A673 (cell line): ENCODE measurements around the gene RNF187. TPM values are rescaled to one million over a fixed set of nuclear protein-coding genes. Genes with fewer than 3 reads are reported as not detected.

Experiments used
- BruUV-seq: library from RNA; stranded (reverse); fragments of 400-500 nt; replicated peaks from 2 replicates; lab custom pipeline; 2021; lab: Mats Ljungman, UMichigan
- CTCF ChIA-PET: fragments of 300-600 bp; sonication (Branson Sonifier 250); formaldehyde crosslinking; loops from one replicate; lab custom pipeline; 2022; ENCODE audit warnings: antibody characterized with exemption; lab: Charles Lee
- POLR2A ChIA-PET: fragments of 300-600 bp; sonication (Branson Sonifier 250); formaldehyde crosslinking; loops from one replicate; lab custom pipeline; 2022; ENCODE audit warnings: antibody characterized with exemption; ENCODE audit not compliant: low non-redundant PET; lab: Charles Lee
- DNase-seq: peaks from one replicate; pipeline ENCODE4 v3.0.0-alpha.2; 2015; ENCODE audit warnings: low spot score
- H3K27ac ChIP-seq: fragments of 200-600 bp; sonication (generic); 2 replicates; pipeline ENCODE4 v1.5.1; 2016; ENCODE audit warnings: mixed run types, low read depth, mild to moderate bottlenecking, mixed read lengths, antibody characterized with exemption, low read length; ENCODE audit not compliant: poor library complexity, severe bottlenecking
- H3K27me3 ChIP-seq: fragments of 200-600 bp; sonication (generic); replicated peaks from 2 replicates; pipeline ENCODE4 v1.6.1; 2017; ENCODE audit warnings: mixed run types, low read depth, mild to moderate bottlenecking, mixed read lengths, antibody characterized with exemption, low read length; ENCODE audit not compliant: insufficient read depth, poor library complexity
- H3K36me3 ChIP-seq: fragments of 200-600 bp; sonication (generic); 2 replicates; pipeline ENCODE4 v1.6.1; 2016; ENCODE audit warnings: mixed run types, mild to moderate bottlenecking, mixed read lengths, antibody characterized with exemption, low read length; ENCODE audit not compliant: insufficient read depth, poor library complexity, severe bottlenecking
- H3K4me1 ChIP-seq: fragments of 200-600 bp; sonication (generic); 2 replicates; pipeline ENCODE4 v1.6.1; 2017; ENCODE audit warnings: mixed run types, mild to moderate bottlenecking, mixed read lengths, antibody characterized with exemption, low read length; ENCODE audit not compliant: insufficient read depth, poor library complexity, severe bottlenecking
- H3K4me3 ChIP-seq: fragments of 200-600 bp; sonication (generic); 2 replicates; pipeline ENCODE4 v1.5.1; 2016; ENCODE audit warnings: low read depth, mixed run types, mild to moderate bottlenecking, mixed read lengths, low read length; ENCODE audit not compliant: poor library complexity, severe bottlenecking
- H3K9me3 ChIP-seq: fragments of 200-600 bp; sonication (generic); 2 replicates; pipeline ENCODE4 v1.6.1; 2016; ENCODE audit warnings: mixed run types, low read depth, mild to moderate bottlenecking, mixed read lengths, antibody characterized with exemption, low read length; ENCODE audit not compliant: poor library complexity, severe bottlenecking
- CTCF ChIP-seq: fragments of 300-800, 200-600 bp; sonication (generic); conservative IDR thresholded peaks from 2 replicates; pipeline ENCODE4 v1.5.1; 2017; ENCODE audit warnings: low read depth, mild to moderate bottlenecking, antibody characterized with exemption, low read length, moderate library complexity, mixed read lengths
- EZH2 ChIP-seq: fragments of 200-600 bp; sonication (generic); IDR thresholded peaks from 2 replicates; pipeline ENCODE4 v1.6.1; 2017; ENCODE audit warnings: borderline replicate concordance, low read depth, mild to moderate bottlenecking, mixed read lengths, antibody characterized with exemption, low read length; ENCODE audit not compliant: poor library complexity, severe bottlenecking
- intact Hi-C: fragments of 100-400 bp; cut with micrococcal nuclease; formaldehyde crosslinking; loops from one replicate; pipeline ENCODE4 v1.10.0; 2022; ENCODE audit not compliant: unreplicated experiment
- total RNA-seq: library from RNA; stranded (reverse); gene quantifications from 2 replicates; pipeline ENCODE4 v1.2.3, GENCODE V29; 2021

RNF187 gene
- total RNA-seq, 1 experiment from 2014 or later = 146 TPM

- Histone ChIP-seq H3K9me3 (no peaks in the 10 kb centered on the region), H3K36me3 (no peaks in the 10 kb centered on the region), H3K4me3 (no peak overlapping the region), H3K4me1 (peaks cover 4% of the 10 kb centered on the region), H3K27me3 (peaks cover 17% of the 10 kb centered on the region), H3K27ac (no peak overlapping the region)
- CTCF ChIA-PET = no interaction called here
- TF ChIP-seq CTCF (no peak), EZH2 (no peak)
- intact Hi-C loops = no loop called here
- BruUV-seq = no TSS peak
- POLR2A ChIA-PET = interaction anchor here (0.6 kb wide), 1 partner anchor 1593 kb away, joined by 8 read pairs; no protein-coding TSS in a partner anchor
- no peak for DNase-seq
These were observed 46.3 kb upstream of the RNF187 start for GRCh38 chr1:228440761-228441500.

DNA sequence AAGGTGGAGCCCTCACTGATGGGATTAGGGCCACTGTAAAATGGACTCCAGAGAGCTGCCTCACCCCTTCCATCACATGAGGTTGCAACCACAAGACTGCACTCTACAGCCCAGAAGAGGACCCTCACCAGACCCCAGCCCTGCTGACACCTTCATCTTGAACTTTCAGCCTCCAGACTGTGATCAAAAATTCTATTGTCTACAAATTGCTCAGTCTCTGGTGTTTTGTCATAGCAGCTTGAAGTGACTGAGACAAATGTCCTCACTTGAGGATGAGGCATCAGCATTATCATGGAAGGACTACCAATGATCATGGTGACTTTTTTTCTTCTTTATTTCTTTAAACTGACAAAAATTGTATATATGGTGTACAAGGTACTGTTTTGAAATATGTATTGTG, 43.8 kb upstream of the RNF187 start:
- peaks cover 4% of the 10 kb centered on the region for H3K4me1 ChIP-seq
- H3K27ac ChIP-seq = no peak overlapping the region
- ChIA-PET POLR2A (no interaction called here), CTCF (no interaction called here)
- intact Hi-C loops = no loop called here
- TF ChIP-seq CTCF (no peak), EZH2 (no peak)
- peaks cover 21% of the 10 kb centered on the region for H3K27me3 ChIP-seq
- no peaks in the 10 kb centered on the region for H3K9me3 ChIP-seq
- H3K36me3 ChIP-seq = no peaks in the 10 kb centered on the region
- no peak for DNase-seq
- H3K4me3 ChIP-seq = no peak overlapping the region
- BruUV-seq = no TSS peak

DNA sequence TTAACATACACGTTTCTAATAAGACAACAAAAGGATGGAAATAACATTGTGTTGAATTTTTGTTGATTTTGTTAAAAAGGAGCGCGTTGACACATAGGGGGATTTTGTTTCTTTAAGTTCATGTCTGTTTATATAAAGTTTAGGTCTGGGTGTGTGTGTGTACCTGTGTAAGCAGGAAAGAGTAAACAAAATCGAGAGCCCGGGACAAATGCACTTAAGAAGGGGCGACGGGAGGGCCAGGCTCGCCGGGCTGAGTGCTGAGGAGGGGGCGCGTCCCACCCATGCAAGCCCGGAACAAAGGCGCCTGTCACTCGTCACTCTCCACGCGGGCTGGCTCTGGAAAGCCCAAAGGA, 41.7 kb upstream of the RNF187 start:
- no TSS peak for BruUV-seq
- Histone ChIP-seq H3K4me1 (peaks cover 4% of the 10 kb centered on the region), H3K36me3 (no peaks in the 10 kb centered on the region), H3K27ac (no peak overlapping the region), H3K9me3 (no peaks in the 10 kb centered on the region), H3K27me3 (peaks cover 21% of the 10 kb centered on the region), H3K4me3 (peak overlapping the region; percentile 28)
- ChIA-PET POLR2A (no interaction called here), CTCF (no interaction called here)
- intact Hi-C loops = no loop called here
- no peak for DNase-seq
- TF ChIP-seq EZH2 (no peak), CTCF (no peak)
